HG02642 (cell line): ENCODE measurements around the gene PLPP3.

Experiments used
- ATAC-seq: cut with Tn5 transposase; IDR thresholded peaks from one replicate; pipeline ENCODE4 v1.9.1; 2021; ENCODE audit warnings: mild to moderate bottlenecking; ENCODE audit not compliant: unreplicated experiment, poor library complexity

PLPP3 gene

GRCh38 chr1:56505792-56506743 lies 73.3 kb downstream of the PLPP3 start:
- ATAC-seq = no peak

- no peak for ATAC-seq
These were observed 76.6 kb downstream of the PLPP3 start for GRCh38 chr1:56502700-56503245.

- ATAC-seq = no peak
These were observed 77.5 kb downstream of the PLPP3 start for GRCh38 chr1:56501888-56502287.

GRCh38 chr1:56501426-56501825 lies 77.9 kb downstream of the PLPP3 start:
- no peak for ATAC-seq

GRCh38 chr1:56496821-56497772 lies 82.3 kb downstream of the PLPP3 start:
- ATAC-seq = no peak

GRCh38 chr1:56496158-56496557 lies 83.2 kb downstream of the PLPP3 start:
- ATAC-seq = no peak

- no peak for ATAC-seq
These were observed 83.8 kb downstream of the PLPP3 start for GRCh38 chr1:56495538-56495937.

GRCh38 chr1:56494306-56494705 lies 85.1 kb downstream of the PLPP3 start:
- ATAC-seq = no peak

- no peak for ATAC-seq
These were observed 85.5 kb downstream of the PLPP3 start for GRCh38 chr1:56493826-56494225.

- no peak for ATAC-seq
These were observed 87.9 kb downstream of the PLPP3 start for GRCh38 chr1:56491441-56491840.

GRCh38 chr1:56490619-56491018 lies 88.7 kb downstream of the PLPP3 start:
- no peak for ATAC-seq

- no peak for ATAC-seq
These were observed 89.7 kb downstream of the PLPP3 start for GRCh38 chr1:56489695-56490094.

- no peak for ATAC-seq
These were observed 94.7 kb downstream of the PLPP3 start for GRCh38 chr1:56484695-56485094.

- no peak for ATAC-seq
These were observed 96.3 kb downstream of the PLPP3 start for GRCh38 chr1:56483104-56483503.

GRCh38 chr1:56482486-56482885 lies 96.9 kb downstream of the PLPP3 start:
- no peak for ATAC-seq

- no peak for ATAC-seq
These were observed 98.1 kb downstream of the PLPP3 start for GRCh38 chr1:56481140-56481694.

- ATAC-seq = no peak
These were observed 100.6 kb downstream of the PLPP3 start for GRCh38 chr1:56478734-56479133.

- no peak for ATAC-seq
These were observed 101.9 kb downstream of the PLPP3 start for GRCh38 chr1:56477164-56478111.

- no peak for ATAC-seq
These were observed 105.6 kb downstream of the PLPP3 start for GRCh38 chr1:56473582-56474270.
